Activated naive CD4-positive, alpha-beta T cell (primary cell): ENCODE measurements around the gene CEP63.

Experiments used
- DNase-seq, 4 experiments: peaks; one replicate each; lab custom pipeline; 2025; lab: John Stamatoyannopoulos, UW

The CEP63 gene

GRCh38 chr3:134608771-134609435, 123.0 kb downstream of the CEP63 start:
- DNase-seq = no peak

DNA sequence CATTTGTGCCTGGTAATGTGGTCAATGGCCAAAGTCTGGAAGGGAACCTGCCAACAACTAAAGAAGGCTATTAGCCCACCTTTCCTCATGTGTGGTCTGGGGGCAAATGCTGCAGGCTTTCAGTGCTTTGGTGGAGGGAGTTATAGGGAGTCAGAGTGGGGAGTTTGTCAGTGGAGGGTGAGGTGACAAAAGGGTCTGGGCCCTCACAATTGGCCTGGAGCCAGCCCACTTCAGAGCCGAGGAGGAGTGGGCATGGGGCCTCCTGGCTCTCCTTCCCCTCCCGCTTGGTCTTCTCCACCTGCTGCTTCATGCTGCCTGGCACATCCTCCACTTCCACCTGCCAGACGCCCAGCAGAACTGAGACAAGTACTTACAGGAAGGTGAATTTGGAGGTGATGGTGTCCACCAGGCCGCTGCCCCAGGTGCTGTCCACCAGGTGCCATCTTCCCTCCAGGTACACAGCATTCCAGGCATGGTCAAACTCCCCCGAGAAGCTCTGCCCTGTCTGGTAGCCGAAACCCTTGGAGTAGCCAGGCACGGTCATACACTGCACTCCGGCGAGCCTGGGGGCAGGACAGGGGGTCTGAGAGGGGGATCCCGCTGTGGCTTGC, 124.1 kb downstream of the CEP63 start:
- DNase-seq = no peak

GRCh38 chr3:134610432-134611385, 124.9 kb downstream of the CEP63 start:
- DNase-seq = no peak

DNA sequence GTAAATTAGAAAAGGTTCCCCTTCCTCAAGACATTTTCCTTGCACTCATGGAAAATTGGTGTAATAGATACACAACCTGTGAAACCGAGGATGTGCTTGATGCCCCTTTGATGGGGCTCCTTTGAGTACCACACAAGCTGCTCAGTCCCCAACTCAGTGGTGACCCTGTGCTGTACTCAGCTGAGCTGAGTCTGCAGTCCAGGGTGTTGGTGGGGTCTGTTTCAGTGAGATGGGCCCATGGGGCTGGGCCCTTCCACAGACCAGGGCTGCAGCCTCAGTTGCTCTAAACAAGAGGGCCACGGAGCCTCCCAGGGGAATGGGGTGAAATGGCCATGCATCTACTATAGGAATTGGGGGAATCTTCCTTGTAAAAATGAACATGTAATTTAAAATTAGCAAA, 125.7 kb downstream of the CEP63 start:
- DNase-seq = no peak

GRCh38 chr3:134613006-134613520, 127.2 kb downstream of the CEP63 start:
- DNase-seq = no peak

GRCh38 chr3:134614955-134615354, 129.1 kb downstream of the CEP63 start:
- DNase-seq = no peak

- no peak for DNase-seq
These were observed 129.9 kb downstream of the CEP63 start for GRCh38 chr3:134615743-134616142.

- DNase-seq = no peak
These were observed 132.0 kb downstream of the CEP63 start for GRCh38 chr3:134617608-134618477.

DNA sequence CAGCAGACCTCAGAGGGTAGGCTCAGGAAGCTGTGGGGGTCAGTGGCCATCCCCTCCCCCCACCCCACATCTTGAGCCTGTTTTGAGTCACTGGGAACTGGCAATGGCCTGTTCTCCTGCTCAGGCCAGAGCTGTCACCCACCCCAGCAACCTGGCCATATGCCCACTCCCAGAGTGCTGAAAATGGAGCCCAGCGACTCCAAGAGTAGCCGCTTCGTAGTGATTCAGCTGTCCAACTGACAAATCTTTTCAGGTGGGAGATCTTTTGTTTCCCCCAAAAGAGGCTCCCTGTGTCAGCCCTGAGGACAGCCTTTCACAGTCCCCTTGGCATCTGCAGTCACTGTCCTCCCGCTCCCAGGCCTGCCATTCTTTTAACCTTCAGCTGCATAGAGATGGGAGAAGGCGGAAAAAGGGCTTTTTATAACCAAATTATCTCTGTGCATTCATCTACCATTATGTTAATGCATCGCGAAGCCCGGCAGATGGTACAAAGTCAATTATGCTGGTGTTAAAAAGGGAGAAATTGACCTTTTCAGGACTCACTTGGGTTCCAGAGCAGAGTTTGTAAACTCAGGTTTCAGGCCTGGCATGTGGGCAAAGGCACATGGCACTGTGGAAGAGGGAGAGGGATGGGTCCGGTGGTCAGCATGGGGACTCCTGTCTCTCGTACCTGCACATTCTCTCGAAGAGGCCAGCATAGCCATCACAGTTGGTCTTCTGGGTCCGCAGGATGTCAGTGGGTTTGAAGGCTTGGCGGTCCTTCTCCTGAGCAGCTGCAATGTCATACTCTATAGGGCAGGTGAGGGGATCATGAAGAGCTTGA, 132.8 kb downstream of the CEP63 start:
- DNase-seq = no peak

- DNase-seq = no peak
These were observed 133.4 kb downstream of the CEP63 start for GRCh38 chr3:134619301-134619615.

DNA sequence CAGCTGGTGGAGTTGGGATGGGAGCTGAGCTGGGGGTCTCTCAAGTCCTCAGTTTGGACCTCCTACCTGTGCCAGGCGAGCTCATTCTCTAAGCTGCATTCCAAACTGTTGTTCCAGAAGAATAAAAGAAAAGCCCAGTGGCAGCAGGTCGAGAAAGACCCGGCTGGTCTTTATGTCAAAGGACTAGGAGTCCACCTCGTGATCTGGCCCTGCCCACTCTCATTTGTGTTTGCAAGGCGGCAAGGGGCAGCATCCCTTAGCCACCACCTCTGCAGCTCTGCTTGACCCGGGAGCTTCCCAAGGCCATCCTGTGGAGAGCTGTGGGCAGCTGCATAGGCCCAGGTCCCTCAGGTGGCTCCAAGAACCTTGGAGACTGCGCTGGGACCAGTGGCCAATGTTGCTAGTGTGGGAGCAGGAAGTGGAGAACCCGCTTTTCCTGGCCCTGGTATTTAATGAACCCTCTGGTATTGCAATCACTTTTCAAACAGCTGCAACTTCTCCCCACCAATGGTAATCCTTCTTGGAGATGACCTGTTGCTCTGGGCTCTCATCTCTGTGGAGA, 134.1 kb downstream of the CEP63 start:
- no peak for DNase-seq

- no peak for DNase-seq
These were observed 134.7 kb downstream of the CEP63 start for GRCh38 chr3:134620476-134621115.

GRCh38 chr3:134621854-134622253, 136.0 kb downstream of the CEP63 start:
- no peak for DNase-seq

- no peak for DNase-seq
These were observed 137.0 kb downstream of the CEP63 start for GRCh38 chr3:134622806-134623365.

- DNase-seq = no peak
These were observed 137.9 kb downstream of the CEP63 start for GRCh38 chr3:134623615-134624245.
